SK-N-SH (cell line): ENCODE results near the gene CCDC102B. TPM values are rescaled to one million over a fixed set of nuclear protein-coding genes. Genes with fewer than 3 reads are reported as not detected.

ENCODE experiments used
- CTCF ChIA-PET: fragments of 300-600, 350-600 bp; formaldehyde crosslinking; extraction: SDS; loops from one replicate; lab custom pipeline; 2021; lab: Yijun Ruan, JAX
- POLR2A ChIA-PET: fragments of 350-600 bp; sonication (Branson Sonifier 250); formaldehyde crosslinking; extraction: SDS; loops from one replicate; lab custom pipeline; 2020; ENCODE audit warnings: antibody characterized with exemption, inconsistent platforms; lab: Yijun Ruan, JAX
- DNase-seq: peaks from one replicate; pipeline ENCODE4 v3.0.0; 2012
- H2AFZ ChIP-seq: fragments of 200-600 bp; sonication (generic); 2 replicates; pipeline ENCODE4 v1.8.1; 2016; ENCODE audit warnings: antibody characterized with exemption, mild to moderate bottlenecking, low read depth
- H3F3A ChIP-seq: fragments of 200-600 bp; sonication (generic); replicated peaks from 2 replicates; pipeline ENCODE3; 2016; ENCODE audit warnings: antibody characterized with exemption, mild to moderate bottlenecking; ENCODE audit not compliant: insufficient read depth
- H3K27ac ChIP-seq, 2 experiments: fragments of 200-500 bp in 1 of 2; fragments of 200-600 bp in 1 of 2; sonication (Bioruptor generic) in 1 of 2; sonication (generic), shearing (Covaris generic) in 1 of 2; 2 replicates each; pipeline versions ENCODE4 v1.5.1 to v1.6.1; 2014 to 2016; ENCODE audit warnings: low read depth in 2 of 2, inconsistent platforms in 1 of 2, low read length in 1 of 2, mild to moderate bottlenecking in 1 of 2, mixed read lengths in 1 of 2
- H3K27me3 ChIP-seq: fragments of 200-600 bp; sonication (generic), shearing (Covaris generic); 2 replicates; pipeline ENCODE4 v1.6.1; 2016; ENCODE audit warnings: mixed run types; ENCODE audit not compliant: insufficient read depth
- H3K36me3 ChIP-seq, 2 experiments: fragments of 200-500 bp in 1 of 2; fragments of 200-600 bp in 1 of 2; sonication (Bioruptor generic) in 1 of 2; sonication (generic) in 1 of 2; replicated peaks in 1 of 2; 2 replicates each; pipeline versions ENCODE3 to v1.5.1; 2014 to 2016; ENCODE audit warnings: low read length in 1 of 2, mild to moderate bottlenecking in 1 of 2; ENCODE audit not compliant: insufficient read depth in 2 of 2, control insufficient read depth in 1 of 2
- H3K4me1 ChIP-seq, 2 experiments: fragments of 200-500 bp in 1 of 2; fragments of 200-600 bp in 1 of 2; sonication (Bioruptor generic) in 1 of 2; sonication (generic), shearing (Covaris generic) in 1 of 2; 2 replicates each; pipeline versions ENCODE4 v1.5.1 to v1.6.1; 2014 to 2016; ENCODE audit warnings: low read depth in 1 of 2, low read length in 1 of 2, mixed run types in 1 of 2; ENCODE audit not compliant: insufficient read depth in 2 of 2, control insufficient read depth in 1 of 2
- H3K4me2 ChIP-seq: fragments of 200-600 bp; sonication (generic), shearing (Covaris generic); 2 replicates; pipeline ENCODE4 v1.6.1; 2017; ENCODE audit warnings: mixed run types
- H3K4me3 ChIP-seq, 2 experiments: fragments of 200-500 bp in 1 of 2; fragments of 200-600 bp in 1 of 2; sonication (Bioruptor generic) in 1 of 2; sonication (generic), shearing (Covaris generic) in 1 of 2; 2 replicates each; pipeline versions ENCODE4 v1.5.1 to v1.8.1; 2014 to 2016; ENCODE audit warnings: low read depth in 2 of 2, inconsistent platforms in 1 of 2, low read length in 1 of 2, mild to moderate bottlenecking in 1 of 2, mixed read lengths in 1 of 2, moderate library complexity in 1 of 2
- H3K79me2 ChIP-seq: fragments of 200-600 bp; sonication (generic); 2 replicates; pipeline ENCODE4 v1.8.1; 2017; ENCODE audit warnings: mild to moderate bottlenecking; ENCODE audit not compliant: insufficient read depth
- H3K9ac ChIP-seq: fragments of 200-600 bp; sonication (generic); 2 replicates; pipeline ENCODE4 v1.6.1; 2017; ENCODE audit warnings: mixed run types
- H3K9me2 ChIP-seq: fragments of 200-600 bp; sonication (generic); 2 replicates; pipeline ENCODE4 v1.6.1; 2017; ENCODE audit warnings: mixed run types
- H3K9me3 ChIP-seq: fragments of 200-600 bp; sonication (generic); 2 replicates; pipeline ENCODE4 v1.6.1; 2017; ENCODE audit warnings: mixed run types, mild to moderate bottlenecking, moderate library complexity
- H4K20me1 ChIP-seq: fragments of 200-600 bp; sonication (generic); 2 replicates; pipeline ENCODE4 v1.6.1; 2017; ENCODE audit warnings: mild to moderate bottlenecking, mixed run types; ENCODE audit not compliant: insufficient read depth
- CHD2 ChIP-seq: fragments of 150-350 bp; IDR thresholded peaks from 2 replicates; pipeline ENCODE4 v1.6.1; 2018; ENCODE audit warnings: low read length; ENCODE audit not compliant: partially characterized antibody
- ELF1 ChIP-seq: IDR thresholded peaks from 2 replicates; pipeline ENCODE4 v1.4.0; 2012
- FOSL2 ChIP-seq: IDR thresholded peaks from 2 replicates; pipeline ENCODE4 v1.4.0; 2012; ENCODE audit warnings: low read depth, mild to moderate bottlenecking, moderate library complexity, borderline replicate concordance
- FOXM1 ChIP-seq: IDR thresholded peaks from 2 replicates; pipeline ENCODE4 v1.4.0; 2012; ENCODE audit warnings: low read depth, mild to moderate bottlenecking
- GATA2 ChIP-seq: sonication (generic); formaldehyde crosslinking; IDR thresholded peaks from 2 replicates; pipeline ENCODE4 v1.5.0; 2020; ENCODE audit warnings: mild to moderate bottlenecking, missing genetic modification reagents
- IRF3 ChIP-seq: fragments of 150-350 bp; IDR thresholded peaks from 2 replicates; pipeline ENCODE4 v1.6.1; 2016; ENCODE audit warnings: mild to moderate bottlenecking, low read depth, low read length
- JUND ChIP-seq: IDR thresholded peaks from 2 replicates; pipeline ENCODE4 v1.4.0; 2012
- MXI1 ChIP-seq: IDR thresholded peaks from 2 replicates; pipeline ENCODE4 v1.6.1; 2012; ENCODE audit warnings: mild to moderate bottlenecking, low read depth, low read length, improper control_type of control experiment
- NRF1 ChIP-seq: IDR thresholded peaks from 2 replicates; pipeline ENCODE4 v1.6.1; 2012; ENCODE audit warnings: low read depth, mild to moderate bottlenecking, low read length
- RAD21 ChIP-seq: IDR thresholded peaks from 2 replicates; pipeline ENCODE4 v1.6.1; 2012; ENCODE audit warnings: mild to moderate bottlenecking, low read length
- RCOR1 ChIP-seq: fragments of 150-350 bp; IDR thresholded peaks from 2 replicates; pipeline ENCODE4 v1.6.1; 2017; ENCODE audit warnings: antibody characterized with exemption, low read length
- RFX5 ChIP-seq: IDR thresholded peaks from 2 replicates; pipeline ENCODE4 v1.6.1; 2012; ENCODE audit warnings: mild to moderate bottlenecking, improper control_type of control experiment, low read length
- RXRA ChIP-seq: IDR thresholded peaks from 2 replicates; pipeline ENCODE4 v1.4.0; 2012; ENCODE audit warnings: low read depth, mild to moderate bottlenecking, borderline replicate concordance
- SIN3A ChIP-seq: IDR thresholded peaks from 2 replicates; pipeline ENCODE4 v1.6.1; 2012; ENCODE audit warnings: low read depth, mild to moderate bottlenecking, low read length, moderate library complexity, borderline replicate concordance
- TCF12 ChIP-seq: IDR thresholded peaks from 2 replicates; pipeline ENCODE4 v1.4.0; 2012
- ZBTB33 ChIP-seq: IDR thresholded peaks from 2 replicates; pipeline ENCODE4 v1.4.0; 2012; ENCODE audit warnings: low read depth, borderline replicate concordance
- WGBS: methylation state at CpG from one replicate; pipeline ENCODE4 v1.1.6; 2017; ENCODE audit warnings: low lambda C conversion rate; 5-methylcytosine and 5-hydroxymethylcytosine counted together
- polyA plus RNA-seq, 3 experiments: library from polyadenylated mRNA; depleted of rRNA; stranded (reverse); fragments of >200 nt; gene quantifications; 2 replicates each; pipeline ENCODE4 v1.2.3, GENCODE V29; 2012
- TF ChIP-seq, protein P1 (sequence below): fragments of 200-600 bp; sonication (generic); IDR thresholded peaks from 2 replicates; pipeline ENCODE4 v1.6.1; 2017; ENCODE audit warnings: antibody characterized with exemption, mild to moderate bottlenecking, moderate library complexity
- TF ChIP-seq, protein P2 (sequence below): IDR thresholded peaks from 2 replicates; pipeline ENCODE4; 2012
- TF ChIP-seq, protein P3 (sequence below): fragments of 150-350 bp; IDR thresholded peaks from 2 replicates; pipeline ENCODE4 v1.6.1; 2017; ENCODE audit warnings: antibody characterized with exemption, low read length, low read depth, borderline replicate concordance
- TF ChIP-seq, protein P4 (sequence below): IDR thresholded peaks from 2 replicates; pipeline ENCODE4 v1.4.0; 2012; ENCODE audit warnings: low read depth, borderline replicate concordance

CCDC102B gene
- polyA plus RNA-seq, 1 of the 3 experiments (the other 2 are of a cell fraction): 2.0 TPM

DNA sequence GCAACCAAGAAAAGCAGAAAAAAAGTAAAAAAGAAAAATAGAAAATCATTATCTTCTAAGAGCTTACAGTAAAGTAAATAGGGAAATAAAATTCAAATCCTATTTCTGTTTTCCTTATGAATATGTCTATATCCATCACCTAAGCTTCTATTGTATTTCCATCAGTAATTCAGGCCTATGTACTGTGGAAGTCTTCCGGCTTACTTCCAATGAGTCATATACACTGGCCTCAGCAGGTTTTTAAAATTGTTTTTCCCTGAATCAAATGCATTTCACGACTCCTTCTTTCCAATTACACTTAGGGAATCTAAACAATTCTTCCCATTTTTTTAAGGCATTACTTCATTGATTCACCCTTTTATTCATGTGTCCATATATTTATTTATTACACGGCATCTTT, 164.7 kb downstream of the CCDC102B start:
- H3K36me3 ChIP-seq: no peaks in the 10 kb centered on the region
- no peaks in the 10 kb centered on the region for H3K4me1 ChIP-seq
- no peaks in the 10 kb centered on the region for H3K9me2 ChIP-seq
- H3K9ac ChIP-seq: no peak overlapping the region
- H2AFZ ChIP-seq: no peak overlapping the region
- no peaks in the 10 kb centered on the region for H4K20me1 ChIP-seq
- no peak overlapping the region for H3K4me3 ChIP-seq
- TF ChIP-seq, protein P1, sequence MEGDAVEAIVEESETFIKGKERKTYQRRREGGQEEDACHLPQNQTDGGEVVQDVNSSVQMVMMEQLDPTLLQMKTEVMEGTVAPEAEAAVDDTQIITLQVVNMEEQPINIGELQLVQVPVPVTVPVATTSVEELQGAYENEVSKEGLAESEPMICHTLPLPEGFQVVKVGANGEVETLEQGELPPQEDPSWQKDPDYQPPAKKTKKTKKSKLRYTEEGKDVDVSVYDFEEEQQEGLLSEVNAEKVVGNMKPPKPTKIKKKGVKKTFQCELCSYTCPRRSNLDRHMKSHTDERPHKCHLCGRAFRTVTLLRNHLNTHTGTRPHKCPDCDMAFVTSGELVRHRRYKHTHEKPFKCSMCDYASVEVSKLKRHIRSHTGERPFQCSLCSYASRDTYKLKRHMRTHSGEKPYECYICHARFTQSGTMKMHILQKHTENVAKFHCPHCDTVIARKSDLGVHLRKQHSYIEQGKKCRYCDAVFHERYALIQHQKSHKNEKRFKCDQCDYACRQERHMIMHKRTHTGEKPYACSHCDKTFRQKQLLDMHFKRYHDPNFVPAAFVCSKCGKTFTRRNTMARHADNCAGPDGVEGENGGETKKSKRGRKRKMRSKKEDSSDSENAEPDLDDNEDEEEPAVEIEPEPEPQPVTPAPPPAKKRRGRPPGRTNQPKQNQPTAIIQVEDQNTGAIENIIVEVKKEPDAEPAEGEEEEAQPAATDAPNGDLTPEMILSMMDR: no peak
- 0 out of 2 replicates have a peak, but pooled peaks have one; percentile 16 for TF ChIP-seq JUND
- TF ChIP-seq RXRA: no peak
- no peak for TF ChIP-seq RCOR1
- TF ChIP-seq RFX5: no peak
- 0 out of 2 replicates have a peak, but pooled peaks have one; percentile 3 for TF ChIP-seq FOSL2
- H3K9me3 ChIP-seq: no peaks in the 10 kb centered on the region
- no peaks in the 10 kb centered on the region for H3K27me3 ChIP-seq
- 76% methylated on average over 3 of the region's 3 CpGs for WGBS
- CTCF ChIA-PET: no interaction called here
- POLR2A ChIA-PET: no interaction called here
- no peak overlapping the region for H3K27ac ChIP-seq
- no peaks in the 10 kb centered on the region for H3K79me2 ChIP-seq
- H3F3A ChIP-seq: no peaks in the 10 kb centered on the region
- H3K4me2 ChIP-seq: no peak overlapping the region
- DNase-seq: no peak

- Histone ChIP-seq H3K9me2 (no peaks in the 10 kb centered on the region), H2AFZ (no peak overlapping the region), H3K9ac (no peak overlapping the region), H3K36me3 (no peaks in the 10 kb centered on the region), H4K20me1 (no peaks in the 10 kb centered on the region), H3K27ac (no peak overlapping the region), H3K9me3 (no peaks in the 10 kb centered on the region), H3K27me3 (no peaks in the 10 kb centered on the region), H3K4me2 (no peak overlapping the region), H3K4me3 (no peak overlapping the region), H3K4me1 (no peaks in the 10 kb centered on the region; a peak in 1 of 4 replicates), H3K79me2 (no peaks in the 10 kb centered on the region), H3F3A (no peaks in the 10 kb centered on the region)
- CTCF ChIA-PET: no interaction called here
- 72% methylated on average over 3 of the region's 3 CpGs for WGBS
- POLR2A ChIA-PET: no interaction called here
- no peak for DNase-seq
- TF ChIP-seq TCF12 (no peak), JUND (no peak), ELF1 (no peak), RCOR1 (no peak), NRF1 (no peak), FOXM1 (no peak), GATA2 (CRISPR knock-in tag) (no peak), IRF3 (no peak), ZBTB33 (no peak), MXI1 (no peak), CHD2 (no peak), RXRA (no peak), SIN3A (no peak), RAD21 (no peak)
- TF ChIP-seq, protein P2, sequence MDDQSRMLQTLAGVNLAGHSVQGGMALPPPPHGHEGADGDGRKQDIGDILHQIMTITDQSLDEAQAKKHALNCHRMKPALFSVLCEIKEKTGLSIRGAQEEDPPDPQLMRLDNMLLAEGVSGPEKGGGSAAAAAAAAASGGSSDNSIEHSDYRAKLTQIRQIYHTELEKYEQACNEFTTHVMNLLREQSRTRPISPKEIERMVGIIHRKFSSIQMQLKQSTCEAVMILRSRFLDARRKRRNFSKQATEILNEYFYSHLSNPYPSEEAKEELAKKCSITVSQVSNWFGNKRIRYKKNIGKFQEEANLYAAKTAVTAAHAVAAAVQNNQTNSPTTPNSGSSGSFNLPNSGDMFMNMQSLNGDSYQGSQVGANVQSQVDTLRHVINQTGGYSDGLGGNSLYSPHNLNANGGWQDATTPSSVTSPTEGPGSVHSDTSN: no peak
- TF ChIP-seq, protein P3, sequence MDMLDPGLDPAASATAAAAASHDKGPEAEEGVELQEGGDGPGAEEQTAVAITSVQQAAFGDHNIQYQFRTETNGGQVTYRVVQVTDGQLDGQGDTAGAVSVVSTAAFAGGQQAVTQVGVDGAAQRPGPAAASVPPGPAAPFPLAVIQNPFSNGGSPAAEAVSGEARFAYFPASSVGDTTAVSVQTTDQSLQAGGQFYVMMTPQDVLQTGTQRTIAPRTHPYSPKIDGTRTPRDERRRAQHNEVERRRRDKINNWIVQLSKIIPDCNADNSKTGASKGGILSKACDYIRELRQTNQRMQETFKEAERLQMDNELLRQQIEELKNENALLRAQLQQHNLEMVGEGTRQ: no peak
- TF ChIP-seq, protein P4, sequence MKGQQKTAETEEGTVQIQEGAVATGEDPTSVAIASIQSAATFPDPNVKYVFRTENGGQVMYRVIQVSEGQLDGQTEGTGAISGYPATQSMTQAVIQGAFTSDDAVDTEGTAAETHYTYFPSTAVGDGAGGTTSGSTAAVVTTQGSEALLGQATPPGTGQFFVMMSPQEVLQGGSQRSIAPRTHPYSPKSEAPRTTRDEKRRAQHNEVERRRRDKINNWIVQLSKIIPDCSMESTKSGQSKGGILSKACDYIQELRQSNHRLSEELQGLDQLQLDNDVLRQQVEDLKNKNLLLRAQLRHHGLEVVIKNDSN: no peak
These were observed 167.9 kb downstream of the CCDC102B start for GRCh38 chr18:68965817-68966216.
